ENCODE measurements around the gene ACAP2. TPM values are rescaled to one million over a fixed set of nuclear protein-coding genes. Genes with fewer than 3 reads are reported as not detected.

Gene ACAP2
- total RNA-seq, 1 donor from 2014 or later, result 14.3 TPM

DNA sequence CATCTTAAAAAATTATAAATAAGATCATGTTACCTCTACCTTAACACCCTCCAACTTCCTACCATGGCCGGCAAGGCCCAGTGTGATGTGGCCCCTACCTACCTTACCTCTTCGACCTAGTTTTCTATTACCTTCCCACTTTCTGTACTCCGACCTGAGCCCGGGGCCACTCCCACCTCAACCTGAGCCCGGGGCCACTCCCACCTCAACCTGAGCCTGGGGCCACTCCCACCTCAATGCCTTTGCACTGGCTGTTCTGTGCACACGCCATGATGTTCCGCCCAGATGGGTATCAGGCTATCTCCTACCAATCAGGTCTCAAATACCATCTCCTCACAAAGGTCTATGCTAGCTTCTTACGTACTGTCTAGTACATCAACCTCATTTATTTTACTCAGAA lies 105.1 kb downstream of the ACAP2 start:
- TF ChIP-seq, protein P1, sequence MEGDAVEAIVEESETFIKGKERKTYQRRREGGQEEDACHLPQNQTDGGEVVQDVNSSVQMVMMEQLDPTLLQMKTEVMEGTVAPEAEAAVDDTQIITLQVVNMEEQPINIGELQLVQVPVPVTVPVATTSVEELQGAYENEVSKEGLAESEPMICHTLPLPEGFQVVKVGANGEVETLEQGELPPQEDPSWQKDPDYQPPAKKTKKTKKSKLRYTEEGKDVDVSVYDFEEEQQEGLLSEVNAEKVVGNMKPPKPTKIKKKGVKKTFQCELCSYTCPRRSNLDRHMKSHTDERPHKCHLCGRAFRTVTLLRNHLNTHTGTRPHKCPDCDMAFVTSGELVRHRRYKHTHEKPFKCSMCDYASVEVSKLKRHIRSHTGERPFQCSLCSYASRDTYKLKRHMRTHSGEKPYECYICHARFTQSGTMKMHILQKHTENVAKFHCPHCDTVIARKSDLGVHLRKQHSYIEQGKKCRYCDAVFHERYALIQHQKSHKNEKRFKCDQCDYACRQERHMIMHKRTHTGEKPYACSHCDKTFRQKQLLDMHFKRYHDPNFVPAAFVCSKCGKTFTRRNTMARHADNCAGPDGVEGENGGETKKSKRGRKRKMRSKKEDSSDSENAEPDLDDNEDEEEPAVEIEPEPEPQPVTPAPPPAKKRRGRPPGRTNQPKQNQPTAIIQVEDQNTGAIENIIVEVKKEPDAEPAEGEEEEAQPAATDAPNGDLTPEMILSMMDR (IDR thresholded peaks at IDR 0.05; ENCODE audit: borderline replicate concordance), result no peak
- intact Hi-C loops (cut with micrococcal nuclease), result no loop called here
- peaks cover 22% of the 10 kb centered on the region for H3K36me3 ChIP-seq
- H3K27me3 ChIP-seq (ENCODE audit: low read depth), result no peaks in the 10 kb centered on the region
- DNase-seq, result no peak
- H3K27ac ChIP-seq (replicated peaks), result no peak overlapping the region
- no peaks in the 10 kb centered on the region for H3K4me1 ChIP-seq
- H3K4me3 ChIP-seq, result no peak overlapping the region
- no peaks in the 10 kb centered on the region for H3K9me3 ChIP-seq (replicated peaks)

DNA sequence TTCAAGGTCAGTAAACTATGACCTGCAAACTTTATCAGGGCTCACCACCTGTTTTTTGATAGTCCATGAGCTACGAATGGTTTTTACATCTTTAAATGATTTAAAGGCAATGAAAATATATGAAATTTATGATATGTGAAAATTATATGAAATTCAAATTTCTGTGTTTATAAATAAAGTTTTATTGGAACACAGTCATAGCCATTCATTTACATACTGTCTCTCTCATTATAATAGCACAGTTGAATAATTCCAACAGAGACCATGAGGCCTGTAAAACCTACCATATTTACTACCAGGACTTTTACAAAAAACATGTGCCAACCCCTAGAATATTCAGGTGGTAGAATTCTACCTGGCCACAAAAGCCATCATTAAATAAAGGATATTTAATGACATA lies 107.9 kb downstream of the ACAP2 start:
- peaks cover 34% of the 10 kb centered on the region for H3K36me3 ChIP-seq

DNA sequence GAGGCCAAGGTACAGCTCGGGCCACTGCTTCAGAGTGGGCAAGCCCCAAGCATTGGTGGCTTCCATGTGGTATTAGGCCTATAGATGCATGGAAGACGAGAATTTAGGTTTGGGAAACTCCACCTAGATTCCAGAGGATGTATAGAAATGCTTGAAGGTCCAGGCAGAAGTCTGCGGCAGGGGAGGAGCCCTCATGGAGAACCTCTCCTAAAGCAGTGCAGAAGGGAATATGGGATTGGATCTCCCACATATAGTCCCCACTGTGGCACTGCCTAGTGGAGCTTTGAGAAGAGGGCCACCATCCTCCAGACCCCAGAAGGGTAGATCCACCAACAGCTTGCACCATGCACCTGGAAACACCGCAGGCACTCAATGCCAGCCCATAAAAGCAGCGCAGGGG lies 123.8 kb downstream of the ACAP2 start:
- Histone ChIP-seq H3K4me1 (no peaks in the 10 kb centered on the region), H3K27ac (replicated peaks) (no peak overlapping the region), H3K9me3 (replicated peaks) (no peaks in the 10 kb centered on the region), H3K4me3 (no peak overlapping the region), H3K36me3 (peaks cover 26% of the 10 kb centered on the region), H3K27me3 (ENCODE audit: low read depth) (no peaks in the 10 kb centered on the region)
- DNase-seq, result no peak
- intact Hi-C loops (cut with micrococcal nuclease), result no loop called here
- TF ChIP-seq, protein P1 (IDR thresholded peaks at IDR 0.05; ENCODE audit: borderline replicate concordance), result no peak

More for the DNA sequence above, 107.9 kb downstream of the ACAP2 start:
- H3K4me1 ChIP-seq, result no peaks in the 10 kb centered on the region
- TF ChIP-seq, protein P1 (IDR thresholded peaks at IDR 0.05; ENCODE audit: borderline replicate concordance), result no peak
- no peak for DNase-seq
- intact Hi-C loops (cut with micrococcal nuclease), result no loop called here
- no peaks in the 10 kb centered on the region for H3K9me3 ChIP-seq (replicated peaks)
- no peaks in the 10 kb centered on the region for H3K27me3 ChIP-seq (ENCODE audit: low read depth)
- H3K4me3 ChIP-seq, result no peak overlapping the region
- no peak overlapping the region for H3K27ac ChIP-seq (replicated peaks)

DNA sequence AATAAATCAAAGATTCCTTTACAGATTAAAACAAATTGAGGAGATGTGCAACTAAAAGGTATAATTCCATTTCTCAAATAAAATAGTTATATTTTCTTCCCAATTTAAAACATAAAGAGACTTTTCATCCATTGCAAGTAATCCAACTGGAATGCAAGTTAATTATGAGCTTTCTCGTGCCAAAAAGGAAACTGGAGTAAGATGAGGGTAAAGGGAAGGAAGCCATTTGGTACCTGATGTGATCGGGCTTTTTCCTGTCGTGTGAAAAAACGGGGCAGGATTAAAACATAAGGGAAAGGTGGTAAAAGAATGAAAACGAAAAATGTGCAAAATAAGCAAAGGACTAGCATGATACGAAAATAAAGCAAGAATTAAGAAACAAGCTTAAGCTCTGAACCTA lies 130.1 kb downstream of the ACAP2 start:
- H3K9me3 ChIP-seq (replicated peaks), result no peaks in the 10 kb centered on the region
- intact Hi-C loops (cut with micrococcal nuclease), result no loop called here
- no peak overlapping the region for H3K27ac ChIP-seq (replicated peaks)
- H3K4me3 ChIP-seq, result no peak overlapping the region
- peaks cover 4% of the 10 kb centered on the region for H3K36me3 ChIP-seq
- no peaks in the 10 kb centered on the region for H3K4me1 ChIP-seq
- TF ChIP-seq, protein P1 (IDR thresholded peaks at IDR 0.05; ENCODE audit: borderline replicate concordance), result no peak
- DNase-seq, result no peak
- no peaks in the 10 kb centered on the region for H3K27me3 ChIP-seq (ENCODE audit: low read depth)

DNA sequence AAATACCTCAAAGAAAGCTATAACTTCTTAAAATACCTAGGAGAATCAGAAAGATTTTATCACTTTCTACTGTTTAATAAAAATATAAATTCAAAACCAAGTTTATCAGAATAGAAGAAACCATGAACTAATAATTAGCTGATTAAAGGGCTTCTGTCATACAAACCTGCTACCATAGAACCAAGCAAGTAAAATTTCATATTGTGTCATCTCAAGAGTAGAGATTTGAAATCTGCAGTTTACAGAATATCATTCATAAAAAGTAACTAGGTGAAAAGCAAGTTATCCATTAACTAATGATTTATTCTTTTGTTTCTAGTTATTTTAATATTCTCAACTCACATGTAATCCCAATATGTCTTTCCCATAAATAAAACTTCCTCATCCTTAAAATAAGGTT lies 135.1 kb downstream of the ACAP2 start:
- H3K27me3 ChIP-seq (ENCODE audit: low read depth), result no peaks in the 10 kb centered on the region
- no peak overlapping the region for H3K4me3 ChIP-seq
- no peak for DNase-seq
- TF ChIP-seq, protein P1 (IDR thresholded peaks at IDR 0.05; ENCODE audit: borderline replicate concordance), result no peak
- H3K9me3 ChIP-seq (replicated peaks), result no peaks in the 10 kb centered on the region
- H3K36me3 ChIP-seq, result peaks cover 47% of the 10 kb centered on the region
- H3K27ac ChIP-seq (replicated peaks), result no peak overlapping the region
- intact Hi-C loops (cut with micrococcal nuclease), result no loop called here
- H3K4me1 ChIP-seq, result no peaks in the 10 kb centered on the region

DNA sequence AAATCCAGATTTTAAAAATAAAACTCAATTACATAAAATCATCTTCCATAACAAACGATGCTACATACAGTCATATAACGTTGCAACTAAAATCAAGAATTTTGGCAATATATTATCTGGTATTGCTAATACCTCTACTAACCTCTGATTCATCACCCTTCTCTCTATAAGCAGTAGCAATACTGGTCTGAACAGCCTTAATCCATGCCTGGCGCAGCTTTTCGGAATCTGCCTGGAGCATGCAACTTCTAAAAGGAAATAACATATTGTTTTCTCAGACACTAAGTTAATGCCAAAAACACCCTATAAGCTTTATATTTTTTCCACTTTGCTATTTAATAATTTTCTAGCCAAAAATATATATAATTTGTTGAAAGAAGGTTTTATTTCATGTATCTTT lies 136.5 kb downstream of the ACAP2 start:
- Histone ChIP-seq H3K4me3 (no peak overlapping the region), H3K36me3 (peaks cover 61% of the 10 kb centered on the region), H3K4me1 (no peaks in the 10 kb centered on the region), H3K9me3 (replicated peaks) (no peaks in the 10 kb centered on the region), H3K27ac (replicated peaks) (no peak overlapping the region), H3K27me3 (ENCODE audit: low read depth) (no peaks in the 10 kb centered on the region)
- TF ChIP-seq, protein P1 (IDR thresholded peaks at IDR 0.05; ENCODE audit: borderline replicate concordance), result no peak
- intact Hi-C loops (cut with micrococcal nuclease), result no loop called here
- DNase-seq, result no peak
